Mucosa of descending colon (tissue), 3 donors: Measurements from ENCODE around the gene HS6ST1. TPM values are rescaled to one million over a fixed set of nuclear protein-coding genes. Genes with fewer than 3 reads are reported as not detected.
A peak's percentile ranks its signal among the peaks of the same experiment; 100 is the strongest.

Experiments
- ATAC-seq: fragments of 200-7000 bp; cut with Tn5 transposase; one replicate; pipeline ENCODE4 v1.9.1; 2020; ENCODE audit warnings: mild to moderate bottlenecking, moderate library complexity
- DNase-seq, 3 donors: peaks; one replicate each; pipeline ENCODE4 v3.0.0-alpha.2; 2020
- H3K36me3 ChIP-seq: fragments of 200-600 bp; one replicate; pipeline ENCODE4 v1.8.0; 2021; ENCODE audit warnings: low read depth, mild to moderate bottlenecking
- H3K4me1 ChIP-seq: fragments of 200-600 bp; one replicate; pipeline ENCODE4 v1.8.0; 2021; ENCODE audit warnings: low read depth, mild to moderate bottlenecking
- H3K4me3 ChIP-seq: fragments of 200-600 bp; one replicate; pipeline ENCODE4 v1.8.0; 2021; ENCODE audit warnings: mild to moderate bottlenecking
- H3K9me3 ChIP-seq: fragments of 200-600 bp; one replicate; pipeline ENCODE4 v1.8.0; 2021; ENCODE audit warnings: mild to moderate bottlenecking
- intact Hi-C, 2 donors: fragments of 100-400 bp; cut with DNase I in 1 of 2; cut with micrococcal nuclease in 1 of 2; formaldehyde crosslinking; loops; one replicate each; pipeline versions ENCODE4 v1.11.0 to v1.11.1; 2022; cut with DNase I, micrococcal nuclease
- total RNA-seq, 3 donors: library from RNA; stranded (reverse); fragmentation: NEBNext Ultra II Directional in 2 of 3; extraction: Animal tissue kit (Norgen Biotek cat#: 25700) in 2 of 3; gene quantifications; one replicate each; pipeline versions ENCODE4 v1.2.1 to v1.2.4, GENCODE V29; 2021 to 2023
- TF ChIP-seq, protein P1 (sequence below): fragments of 200-600 bp; IDR thresholded peaks from one replicate; pipeline ENCODE4 v1.8.0; 2022; ENCODE audit warnings: antibody characterized with exemption, mild to moderate bottlenecking
- donor health status: DM: no; HTN: no; CAD: no; lungs with moderate emphysema.
- donor health status: DM: no; HTN: no; CAD: no.
- donor health status: DM: no; HTN: yes; CAD: no.

HS6ST1 gene
- total RNA-seq, 3 donors from 2014 or later = 30.8 to 39.6 (median 32.2) TPM

DNA sequence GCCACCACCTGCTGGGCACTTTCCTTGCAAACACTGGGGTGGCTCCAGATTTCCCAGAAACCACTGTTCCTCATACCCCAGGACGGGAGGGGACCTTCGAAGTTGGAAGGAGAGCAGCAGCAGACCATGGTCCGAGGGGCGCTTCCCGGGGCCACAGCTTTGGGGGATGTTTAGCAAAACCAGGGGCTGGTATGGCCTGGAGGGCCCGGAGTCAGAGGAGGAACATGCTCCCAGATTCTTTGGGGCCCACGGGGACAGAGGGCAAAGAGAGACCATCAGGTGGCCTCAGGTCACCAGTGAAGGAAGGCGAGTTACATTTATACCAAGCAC, 25.3 kb downstream of the HS6ST1 start:
- H3K4me1 ChIP-seq = no peaks in the 10 kb centered on the region
- no peak overlapping the region for H3K4me3 ChIP-seq
- TF ChIP-seq, protein P1, sequence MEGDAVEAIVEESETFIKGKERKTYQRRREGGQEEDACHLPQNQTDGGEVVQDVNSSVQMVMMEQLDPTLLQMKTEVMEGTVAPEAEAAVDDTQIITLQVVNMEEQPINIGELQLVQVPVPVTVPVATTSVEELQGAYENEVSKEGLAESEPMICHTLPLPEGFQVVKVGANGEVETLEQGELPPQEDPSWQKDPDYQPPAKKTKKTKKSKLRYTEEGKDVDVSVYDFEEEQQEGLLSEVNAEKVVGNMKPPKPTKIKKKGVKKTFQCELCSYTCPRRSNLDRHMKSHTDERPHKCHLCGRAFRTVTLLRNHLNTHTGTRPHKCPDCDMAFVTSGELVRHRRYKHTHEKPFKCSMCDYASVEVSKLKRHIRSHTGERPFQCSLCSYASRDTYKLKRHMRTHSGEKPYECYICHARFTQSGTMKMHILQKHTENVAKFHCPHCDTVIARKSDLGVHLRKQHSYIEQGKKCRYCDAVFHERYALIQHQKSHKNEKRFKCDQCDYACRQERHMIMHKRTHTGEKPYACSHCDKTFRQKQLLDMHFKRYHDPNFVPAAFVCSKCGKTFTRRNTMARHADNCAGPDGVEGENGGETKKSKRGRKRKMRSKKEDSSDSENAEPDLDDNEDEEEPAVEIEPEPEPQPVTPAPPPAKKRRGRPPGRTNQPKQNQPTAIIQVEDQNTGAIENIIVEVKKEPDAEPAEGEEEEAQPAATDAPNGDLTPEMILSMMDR = no peak
- no peaks in the 10 kb centered on the region for H3K9me3 ChIP-seq
- intact Hi-C loops = no loop called here
- H3K36me3 ChIP-seq = no peaks in the 10 kb centered on the region
- DNase-seq (peak in 2 of 3 donors; percentile 12 to 21), ATAC-seq (no peak)

DNA sequence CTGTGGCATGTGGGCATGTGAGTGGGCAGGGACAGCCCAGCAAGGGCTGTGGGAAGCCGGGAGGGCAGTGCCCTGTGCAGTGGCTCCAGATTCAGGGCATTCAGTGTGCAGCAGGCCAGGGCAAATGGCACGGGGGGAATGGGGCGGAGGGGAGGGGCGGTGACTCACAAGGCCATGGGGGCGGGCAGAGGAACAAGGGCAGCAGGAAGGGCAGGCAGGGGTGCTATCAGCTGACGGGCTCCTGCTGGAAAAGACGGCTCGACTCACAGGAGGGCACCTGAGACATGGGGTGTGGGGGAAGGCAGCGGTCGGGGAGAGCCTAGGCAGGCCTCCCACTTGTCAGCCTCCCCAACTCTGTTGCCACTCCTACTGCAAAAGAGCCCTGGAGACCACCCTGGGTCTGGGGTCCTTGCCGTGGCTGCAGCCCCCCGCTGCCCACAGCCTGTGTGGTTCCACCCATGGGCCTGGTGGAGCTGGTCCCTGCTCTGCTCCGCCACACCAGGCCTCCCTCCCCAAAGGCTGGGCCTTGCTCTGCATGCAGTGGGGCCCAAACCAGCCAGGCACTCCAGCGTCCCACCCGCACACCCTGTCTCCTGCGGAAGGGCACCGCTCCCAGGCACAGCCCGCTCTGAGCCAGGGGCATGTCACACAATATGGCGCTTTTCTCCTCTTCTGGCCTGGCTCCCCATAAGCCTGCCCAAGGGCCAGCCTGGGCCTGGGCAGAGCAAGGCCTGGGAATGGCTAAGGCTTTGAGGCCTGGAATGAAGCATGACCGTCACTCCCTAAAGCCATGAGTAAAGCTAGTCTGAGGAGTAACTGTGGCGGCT, 25.9 kb downstream of the HS6ST1 start:
- peak in 2 of 3 donors; percentile 23 to 50 for DNase-seq
- no peaks in the 10 kb centered on the region for H3K4me1 ChIP-seq
- no peaks in the 10 kb centered on the region for H3K36me3 ChIP-seq
- no peak overlapping the region for H3K4me3 ChIP-seq
- intact Hi-C loops = no loop called here
- no peaks in the 10 kb centered on the region for H3K9me3 ChIP-seq
- TF ChIP-seq, protein P1 = no peak
- ATAC-seq = peak; percentile 35

DNA sequence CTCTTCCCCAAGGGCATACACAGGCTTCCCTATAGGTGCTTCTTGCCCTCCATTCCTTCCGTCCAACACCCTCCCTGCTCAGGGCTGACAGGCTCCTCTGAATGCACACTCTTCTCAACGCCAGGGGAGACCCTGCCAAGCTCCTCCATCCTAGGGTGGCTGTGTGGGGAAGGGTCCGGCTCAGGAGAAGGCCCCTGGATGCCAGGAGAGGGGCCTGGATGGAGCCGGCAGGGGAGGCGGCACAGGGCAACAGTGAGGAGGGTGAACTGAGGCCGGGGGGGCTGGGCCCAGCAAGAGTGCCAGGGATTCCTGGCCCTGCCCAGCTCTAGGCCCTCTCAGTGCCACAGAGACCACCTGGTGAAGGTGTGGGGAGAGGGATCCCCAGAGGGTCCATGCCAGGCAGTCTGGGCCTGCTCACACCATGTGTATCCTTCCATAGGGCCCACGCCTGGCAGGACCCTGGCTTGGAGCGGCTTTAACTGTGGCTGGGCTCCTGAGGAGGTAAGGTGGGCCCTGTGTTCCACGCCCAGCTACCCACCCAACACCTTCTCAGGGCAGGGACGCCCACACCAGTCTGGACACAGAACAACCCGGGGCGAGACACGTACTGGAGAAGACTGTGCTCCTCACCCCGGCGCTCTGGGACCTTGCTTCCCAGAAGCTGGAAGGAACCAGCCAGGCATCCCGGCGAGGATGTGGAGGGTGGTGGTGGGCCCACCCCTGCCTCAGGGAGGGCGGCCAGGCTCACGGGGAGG, 26.6 kb downstream of the HS6ST1 start:
- Histone ChIP-seq H3K4me1 (no peaks in the 10 kb centered on the region), H3K4me3 (no peak overlapping the region), H3K36me3 (no peaks in the 10 kb centered on the region), H3K9me3 (no peaks in the 10 kb centered on the region)
- intact Hi-C loops = no loop called here
- ATAC-seq = no peak
- DNase-seq = peak in 1 of 3 donors; percentile 28
- TF ChIP-seq, protein P1 = no peak

DNA sequence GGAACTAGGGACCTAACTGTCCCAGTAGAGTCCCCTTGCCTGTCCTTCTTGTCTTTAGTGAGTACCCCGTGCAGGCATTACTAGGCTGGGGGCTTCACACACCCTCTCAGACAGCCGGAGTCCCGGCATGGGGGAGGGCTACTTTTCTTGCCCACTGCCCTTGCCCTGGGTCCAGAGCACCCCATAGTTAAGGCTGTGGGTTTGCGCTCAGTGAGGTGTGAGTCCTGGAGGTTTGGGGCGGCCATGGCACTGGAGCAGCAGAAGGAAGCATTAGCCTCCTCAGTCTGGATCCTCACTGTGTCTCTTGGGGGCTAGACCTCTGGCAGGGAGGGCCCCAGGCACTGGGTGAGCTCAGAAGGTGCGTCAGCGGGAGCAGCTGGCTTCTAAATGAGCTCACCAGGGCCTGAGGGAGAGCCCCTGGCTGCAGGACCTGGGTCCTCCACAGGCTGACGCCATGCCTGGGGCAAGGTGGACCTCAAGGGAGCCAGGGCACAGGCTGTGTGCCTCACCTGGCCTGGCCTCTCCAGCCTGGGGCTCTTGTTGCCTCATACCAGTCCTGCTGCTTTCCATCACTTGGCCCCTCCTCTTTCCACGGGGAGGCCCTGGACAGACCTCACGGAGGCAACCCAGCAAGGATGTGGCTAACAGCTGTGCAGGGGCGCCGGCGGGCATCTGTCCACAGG, 27.4 kb downstream of the HS6ST1 start:
- intact Hi-C loops = no loop called here
- no peak overlapping the region for H3K4me3 ChIP-seq
- no peaks in the 10 kb centered on the region for H3K9me3 ChIP-seq
- TF ChIP-seq, protein P1 = no peak
- ATAC-seq = no peak
- no peaks in the 10 kb centered on the region for H3K4me1 ChIP-seq
- peak in 1 of 3 donors; percentile 39 for DNase-seq
- H3K36me3 ChIP-seq = no peaks in the 10 kb centered on the region

DNA sequence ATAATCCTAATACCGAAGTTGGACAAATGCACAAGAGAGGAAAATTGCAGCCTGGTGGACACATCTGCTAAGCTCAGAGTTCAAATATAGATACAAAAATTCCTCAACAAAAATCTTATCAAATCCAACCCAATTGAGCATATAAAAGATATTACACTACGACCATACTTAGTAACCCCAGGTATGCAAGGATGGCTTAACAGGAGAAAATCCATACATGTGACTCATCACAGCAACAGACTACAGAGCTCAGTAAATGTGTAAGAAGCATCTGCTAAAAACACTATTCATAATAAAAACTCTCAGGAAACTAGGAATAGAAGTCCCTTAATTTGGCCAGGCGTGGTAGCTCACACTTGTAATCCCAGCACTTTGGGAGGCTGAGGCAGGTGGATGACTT, 28.3 kb downstream of the HS6ST1 start:
- Histone ChIP-seq H3K4me3 (no peak overlapping the region), H3K4me1 (no peaks in the 10 kb centered on the region), H3K36me3 (no peaks in the 10 kb centered on the region), H3K9me3 (no peaks in the 10 kb centered on the region)
- ATAC-seq (no peak), DNase-seq (no peak)
- intact Hi-C loops = no loop called here
- TF ChIP-seq, protein P1 = no peak
